Measurements from ENCODE around the gene PSAT1. TPM values are rescaled to one million over a fixed set of nuclear protein-coding genes. Genes with fewer than 3 reads are reported as not detected.
A peak's percentile ranks its signal among the peaks of the same experiment; 100 is the strongest.

Gene PSAT1
- total and polyA plus RNA-seq, 2 of the 8 experiments (the other 6 are each of a cell fraction or from before 2014, with no cell fraction given), result 204 to 341 TPM

DNA sequence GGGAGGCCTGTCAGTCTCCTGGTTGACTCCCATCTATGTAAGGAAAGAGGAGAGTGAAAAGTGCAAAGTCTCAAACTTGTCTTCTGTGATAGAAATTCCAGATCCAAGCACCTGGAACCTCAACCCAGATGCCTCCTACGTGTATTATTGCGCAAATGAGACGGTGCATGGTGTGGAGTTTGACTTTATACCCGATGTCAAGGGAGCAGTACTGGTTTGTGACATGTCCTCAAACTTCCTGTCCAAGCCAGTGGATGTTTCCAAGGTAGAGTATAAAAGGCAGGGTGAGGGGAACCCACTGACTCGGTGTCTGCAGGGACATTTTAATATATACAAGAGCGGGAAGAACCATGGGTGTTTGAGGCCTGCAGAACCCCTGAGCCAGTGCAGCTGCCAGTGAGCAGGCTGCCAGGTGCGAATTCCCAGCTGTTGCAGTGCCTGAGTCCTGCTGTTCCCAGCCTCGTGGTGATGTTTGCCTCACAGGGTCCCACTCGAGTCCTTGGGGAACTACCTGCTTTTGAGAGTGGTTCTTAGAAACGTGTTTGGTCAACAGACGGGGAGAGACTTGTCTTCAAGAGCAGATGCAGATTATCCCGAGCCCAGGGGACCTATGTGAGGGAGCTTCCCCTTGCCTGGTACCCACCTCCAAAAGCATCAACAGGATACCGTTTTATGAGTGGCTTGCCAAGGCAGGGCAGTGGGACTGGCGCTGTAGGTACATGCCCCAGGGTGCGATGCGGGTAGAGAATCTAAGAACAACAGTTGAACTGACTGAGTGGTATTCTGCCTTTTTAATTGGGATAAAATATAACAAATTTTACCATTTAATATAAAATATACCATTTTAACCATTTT is 9.5 kb downstream of the PSAT1 start:
- Histone ChIP-seq H3K27me3 (replicated peaks in 1 of 4; ENCODE audit: control insufficient read depth in 3 of 4, extremely low read depth in 1 of 4, insufficient read depth in 3 of 4, low read length in 3 of 4) (no peaks in the 10 kb centered on the region), H3K9me3 (ENCODE audit: insufficient read depth in 2 of 2, low read depth in 1 of 2, low read length in 1 of 2) (no peaks in the 10 kb centered on the region; a peak in 1 of 4 replicates), H2BK15ac (ENCODE audit: low read length) (no peak overlapping the region), H3K4me2 (ENCODE audit: insufficient read depth in 1 of 2, low read depth in 2 of 2, low read length in 2 of 2) (no peak overlapping the region), H2BK12ac (ENCODE audit: low read depth, low read length) (no peak overlapping the region), H3K56ac (replicated peaks; ENCODE audit: insufficient read length, low read depth, low read length) (no peak overlapping the region), H4K5ac (ENCODE audit: insufficient read length, low read depth, low read length) (no peak overlapping the region), H3K14ac (ENCODE audit: insufficient read length) (no peak overlapping the region), H3K79me2 (ENCODE audit: control insufficient read depth in 1 of 2, insufficient read depth in 2 of 2, low read length in 2 of 2) (peaks cover 0 to 77% of the 10 kb centered on the region in 2 experiments; a peak in 2 of 4 replicates), H4K20me1 (replicated peaks in 1 of 2; ENCODE audit: control insufficient read depth in 1 of 2, insufficient read depth in 2 of 2, low read length in 2 of 2) (peaks cover 18 to 23% of the 10 kb centered on the region in 2 experiments), H3K79me1 (ENCODE audit: low read depth, low read length) (peaks cover 3% of the 10 kb centered on the region; the same call in 1 of the 2 replicates), H3K4ac (replicated peaks; ENCODE audit: insufficient read length, low read depth, low read length) (no peak overlapping the region), H3K18ac (ENCODE audit: extremely low read depth, low read length) (no peak overlapping the region), H3K27ac (ENCODE audit: low read depth, low read length) (no peak overlapping the region), H2BK20ac (ENCODE audit: low read length) (no peak overlapping the region), H3K4me1 (replicated peaks in 1 of 4; ENCODE audit: control insufficient read depth in 3 of 4, insufficient read depth in 4 of 4, low read length in 3 of 4) (no peaks in the 10 kb centered on the region), H2BK120ac (replicated peaks; ENCODE audit: low read depth, low read length) (no peak overlapping the region), H3K23me2 (ENCODE audit: low read depth, low read length) (no peaks in the 10 kb centered on the region), H3K9ac (replicated peaks in 1 of 4; ENCODE audit: extremely low read depth in 1 of 4, low read depth in 3 of 4, low read length in 3 of 4) (no peak overlapping the region; a peak in 1 of 7 replicates), H2BK5ac (ENCODE audit: low read depth, low read length) (no peak overlapping the region), H3K23ac (ENCODE audit: insufficient read length) (no peak overlapping the region), H3K4me3 (ENCODE audit: extremely low read depth in 1 of 4, insufficient read depth in 2 of 4, low read depth in 3 of 4, low read length in 4 of 4) (no peak overlapping the region), H2AFZ (ENCODE audit: low read length) (no peak overlapping the region), H4K8ac (ENCODE audit: extremely low read depth, insufficient read depth, low read length) (peak overlapping the region; percentile 62; the same call in 1 of the 2 replicates), H3K36me3 (ENCODE audit: control insufficient read depth in 2 of 4, insufficient read depth in 4 of 4, low read length in 3 of 4) (peaks cover 55 to 100% (median 94%) of the 10 kb centered on the region in 4 experiments), H4K91ac (replicated peaks; ENCODE audit: insufficient read length, low read length) (no peak overlapping the region), H2AK5ac (ENCODE audit: low read depth, low read length) (no peak overlapping the region)
- WGBS, 2 experiments (ENCODE audit: extremely low coverage in 1 of 2, insufficient coverage in 1 of 2, insufficient read length in 1 of 2, insufficient replicate concordance in 2 of 2, low coverage in 1 of 2, low lambda C conversion rate in 2 of 2, missing lambda C conversion rate in 1 of 2), result 77% methylated on average over 16 of the region's 16 CpGs; no CpG with 5 or more reads in 1 of the 2 experiments
- CTCF ChIA-PET (ENCODE audit: partially characterized antibody), result no interaction called here
- DNase-seq (ENCODE audit: low read depth in 1 of 2, low spot score in 2 of 2) (no peak), FAIRE-seq (no peak)
- POLR2A ChIA-PET (ENCODE audit: partially characterized antibody), result interaction anchor here (0.7 to 27.8 kb wide), 6 partner anchors 3 to 167 kb away, joined by 3 to 936 read pairs (median 521); partner anchors contain the start of gene PSAT1
- no peak for TF ChIP-seq HDAC6 (IDR thresholded peaks at IDR 0.05; ENCODE audit: low read depth, low read length)
- TF ChIP-seq POLR2AphosphoS5 (IDR thresholded peaks at IDR 0.05; ENCODE audit: low read depth, low read length), result peak; percentile 52
- peak; percentile 54 to 63; a peak in 2 of 3 replicates for TF ChIP-seq POLR2A (IDR thresholded peaks at IDR 0.05; ENCODE audit: control extremely low read depth in 1 of 2, low read depth in 2 of 2, low read length in 2 of 2)

Measured in H1 (cell line).